GM18507 (cell line): ENCODE results near the gene FAM222A.
"Not testable (repeated sequence)": the region's sequence is repeated elsewhere in the genome, so short reads cannot be mapped to it uniquely, and the experiment has no call there.

ENCODE experiments used
- DNase-seq: peaks from one replicate; pipeline ENCODE4 v3.0.0; 2011; ENCODE audit warnings: low read depth; ENCODE audit not compliant: insufficient read length; ENCODE audit errors: extremely low spot score
- FAIRE-seq: peaks from 2 replicates; lab custom pipeline; 2011; peaks lifted over from hg19 to GRCh38; lab: Jason Lieb, UNC

FAM222A gene

GRCh38 chr12:109689426-109689825 lies 24.2 kb upstream of the FAM222A start:
- DNase-seq (no peak), FAIRE-seq (no peak)

DNA sequence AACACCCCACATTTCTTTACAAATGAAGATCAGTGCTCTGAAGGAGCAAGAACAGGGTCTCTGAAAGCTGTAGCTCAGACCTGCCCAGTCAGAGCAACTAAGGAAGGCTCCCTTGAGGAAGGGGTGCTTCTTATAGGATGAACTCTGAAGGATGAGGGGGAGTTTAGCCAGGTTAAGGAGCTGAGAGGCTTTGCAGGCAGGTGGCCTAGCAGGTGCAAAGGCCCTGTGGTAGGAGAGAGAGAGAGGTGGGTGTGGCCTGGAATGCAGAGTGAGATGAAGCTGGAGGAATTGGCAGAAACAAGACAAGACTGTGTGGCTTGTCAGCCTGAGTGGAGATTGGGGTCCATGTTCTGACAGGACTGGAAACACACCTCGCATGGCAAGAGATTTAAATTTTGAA lies 20.5 kb upstream of the FAM222A start:
- FAIRE-seq = no peak
- DNase-seq = no peak

DNA sequence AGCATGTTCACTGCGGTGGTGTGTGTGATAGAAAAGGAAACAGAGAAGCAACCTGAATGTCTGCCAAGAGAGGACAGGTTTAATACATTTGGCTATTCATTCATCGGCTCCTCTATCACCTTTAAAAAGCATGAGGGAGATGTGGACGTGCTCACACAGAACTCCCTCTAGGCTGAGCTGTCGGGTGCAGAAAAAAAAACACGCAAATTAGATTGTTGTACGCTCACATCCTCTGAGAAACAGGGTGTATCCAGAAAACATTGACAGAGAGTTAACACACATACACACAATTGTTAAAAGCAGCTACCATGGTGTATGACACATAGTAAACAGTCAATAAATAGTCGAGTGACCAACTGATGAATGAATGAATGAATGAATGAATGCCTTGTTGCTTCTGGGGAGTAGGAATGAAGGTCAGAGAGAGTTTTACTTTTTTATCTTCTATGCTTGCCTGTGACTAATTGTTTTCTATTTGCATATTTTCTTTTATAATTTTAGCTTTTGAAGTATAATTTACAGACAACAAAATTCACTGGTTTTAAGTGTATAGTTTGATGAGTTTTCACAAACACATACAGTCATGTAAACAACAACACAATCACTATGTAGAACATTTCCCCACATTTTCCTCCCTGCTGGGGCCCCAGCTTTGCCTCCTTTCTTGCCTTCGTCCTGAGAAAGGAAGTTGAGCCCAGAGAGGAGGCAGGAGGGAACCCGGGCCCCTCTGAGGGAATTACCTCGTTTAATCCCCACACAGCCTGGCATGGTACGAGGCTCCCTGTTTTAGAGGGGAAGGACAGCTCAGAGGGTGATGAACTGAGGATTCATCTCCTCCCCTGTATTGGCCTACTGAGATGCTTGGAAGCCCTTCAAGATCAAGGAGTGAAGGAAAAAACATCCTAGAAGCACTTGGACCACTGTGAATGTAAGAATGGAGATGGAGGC lies 19.7 kb upstream of the FAM222A start:
- FAIRE-seq (no peak), DNase-seq (no peak)

- FAIRE-seq, DNase-seq: not testable (repeated sequence)
These were observed 19.0 kb upstream of the FAM222A start for GRCh38 chr12:109694629-109695028.

DNA sequence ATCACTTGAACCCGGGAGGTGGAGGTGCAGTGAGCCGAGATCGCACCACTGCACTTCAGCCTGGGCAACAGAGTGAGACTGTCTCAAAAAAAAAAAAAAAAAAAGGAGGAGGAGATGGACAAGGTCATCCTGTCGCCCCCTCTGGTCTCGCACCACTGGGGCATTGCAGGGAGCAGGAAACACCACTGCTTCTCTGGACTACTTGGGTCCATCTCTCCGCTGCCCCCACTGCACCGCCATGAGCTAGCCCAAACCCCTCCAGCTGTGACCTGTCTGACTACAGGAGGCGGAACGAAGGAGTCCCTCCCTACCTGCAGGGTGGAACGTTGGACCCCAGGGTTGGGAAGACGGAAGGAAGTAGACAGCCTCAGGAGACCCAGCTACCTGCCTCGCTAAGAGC lies 18.2 kb upstream of the FAM222A start:
- FAIRE-seq (no peak), DNase-seq (no peak)

DNA sequence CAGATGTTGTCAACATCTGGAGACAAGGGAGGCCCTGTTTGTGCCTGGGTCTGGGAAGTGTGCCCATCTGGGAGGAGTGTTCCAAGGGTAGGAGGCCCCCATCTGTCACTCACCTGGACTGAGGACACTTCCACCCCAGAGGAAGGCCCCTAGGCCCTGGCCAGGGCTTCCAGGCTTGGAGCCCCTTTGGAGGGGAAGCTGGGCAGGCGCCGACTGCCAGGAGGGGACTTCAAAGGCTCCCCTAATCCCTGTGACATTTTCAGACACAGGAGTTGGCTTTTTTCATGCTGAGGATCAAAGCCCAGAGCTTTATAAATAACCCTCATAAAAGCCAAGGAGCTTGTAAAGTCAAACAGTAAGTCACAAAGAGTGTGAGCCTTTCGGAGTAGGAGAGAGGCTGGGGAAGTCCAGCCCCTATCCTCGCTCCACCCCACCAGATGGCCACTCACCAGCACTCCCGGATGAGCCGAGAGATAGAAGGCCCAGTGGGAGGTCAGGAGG lies 17.6 kb upstream of the FAM222A start:
- no peak for FAIRE-seq
- no peak for DNase-seq

DNA sequence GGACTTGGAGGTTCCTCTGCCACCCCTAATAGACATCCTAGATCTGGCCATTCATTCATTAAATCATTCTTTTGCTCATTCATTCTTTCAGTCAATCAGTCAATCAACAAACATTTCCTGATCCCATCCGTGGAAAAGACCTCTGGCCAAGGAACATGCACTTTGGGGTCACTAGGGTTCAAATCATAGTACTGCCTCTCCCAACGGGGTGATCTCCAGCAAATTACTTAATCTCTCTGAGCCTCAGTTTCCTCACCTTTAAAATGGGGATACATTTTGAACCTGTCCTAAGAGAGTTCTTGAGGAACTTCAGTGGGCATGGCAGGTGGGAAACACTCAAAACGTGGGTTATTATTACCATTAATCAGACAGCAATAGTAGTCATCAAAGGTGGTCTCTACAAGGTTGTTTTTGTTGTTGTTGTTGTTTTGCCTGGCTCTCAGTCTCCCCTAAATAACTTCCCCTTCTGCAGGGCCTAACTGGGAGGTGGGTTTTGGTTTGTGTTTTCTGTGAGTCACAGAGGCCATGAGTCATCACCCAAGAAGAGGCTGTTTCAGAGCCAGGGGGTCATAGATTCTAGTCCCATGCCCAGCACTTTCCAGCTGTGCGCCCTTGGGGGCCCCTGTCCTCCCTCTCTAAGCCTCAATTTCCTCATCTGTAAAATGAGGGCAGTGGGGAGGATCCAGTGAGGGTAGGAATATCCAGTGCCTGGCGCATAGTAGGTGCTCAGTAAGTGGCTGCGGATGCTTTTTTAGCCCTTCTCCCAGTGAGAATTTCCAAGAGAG lies 16.9 kb upstream of the FAM222A start:
- DNase-seq (no peak), FAIRE-seq (no peak)

- FAIRE-seq (no peak), DNase-seq (no peak)
These were observed 16.4 kb upstream of the FAM222A start for GRCh38 chr12:109697270-109697553.

DNA sequence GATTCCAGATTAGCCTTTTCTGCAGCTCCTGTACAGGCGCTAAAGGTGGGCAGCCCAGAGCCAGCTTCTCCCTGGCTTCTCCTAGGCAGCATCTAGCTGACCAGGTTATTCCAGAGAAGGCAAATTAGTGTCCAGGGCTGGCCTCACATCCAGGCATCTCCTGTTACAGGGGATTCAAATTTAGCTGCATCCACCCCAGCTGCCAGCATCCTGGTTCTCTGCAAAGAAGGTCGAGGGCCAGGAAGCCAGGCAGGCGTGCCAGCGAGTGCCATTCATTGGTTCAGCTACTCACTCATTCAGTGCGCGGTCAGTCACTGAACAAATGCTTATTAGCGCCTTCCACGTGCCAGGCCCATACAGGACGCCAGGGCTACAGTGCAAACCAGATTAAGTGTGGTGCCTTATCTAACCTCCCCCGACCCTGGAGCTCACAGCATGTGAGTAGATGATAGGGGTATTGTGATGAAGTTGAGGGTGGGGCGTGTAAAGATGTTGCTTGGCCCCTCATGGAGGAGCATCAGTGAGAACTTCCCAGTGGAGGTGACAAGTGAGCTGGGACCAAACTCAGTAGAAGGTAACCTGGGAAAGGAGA lies 15.7 kb upstream of the FAM222A start:
- no peak for FAIRE-seq
- DNase-seq = no peak

- FAIRE-seq (no peak), DNase-seq (no peak)
These were observed 14.8 kb upstream of the FAM222A start for GRCh38 chr12:109698820-109699219.

- DNase-seq (no peak), FAIRE-seq (no peak)
These were observed 12.6 kb upstream of the FAM222A start for GRCh38 chr12:109701064-109701463.

- DNase-seq (no peak), FAIRE-seq (no peak)
These were observed 11.3 kb upstream of the FAM222A start for GRCh38 chr12:109702111-109702841.

DNA sequence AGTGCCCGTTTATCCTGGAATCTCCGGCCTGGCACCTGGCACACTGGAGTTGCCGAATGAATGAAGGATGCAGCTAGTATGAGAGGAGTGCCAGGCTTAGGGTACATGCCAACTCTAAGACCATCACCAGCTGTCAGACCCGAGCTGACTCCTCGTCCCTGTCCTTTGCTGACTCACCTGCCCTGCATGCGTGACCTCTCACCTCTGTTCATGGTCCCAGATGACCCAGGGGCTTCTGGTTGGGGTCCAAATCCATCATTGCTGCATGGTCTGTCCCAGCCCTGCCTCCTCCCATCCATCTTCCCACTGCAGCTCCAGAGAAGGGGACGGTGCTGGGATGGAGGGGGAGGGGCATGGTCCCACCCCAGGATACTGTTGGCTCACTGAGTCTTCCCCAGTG lies 9.9 kb upstream of the FAM222A start:
- FAIRE-seq (no peak), DNase-seq (no peak)

DNA sequence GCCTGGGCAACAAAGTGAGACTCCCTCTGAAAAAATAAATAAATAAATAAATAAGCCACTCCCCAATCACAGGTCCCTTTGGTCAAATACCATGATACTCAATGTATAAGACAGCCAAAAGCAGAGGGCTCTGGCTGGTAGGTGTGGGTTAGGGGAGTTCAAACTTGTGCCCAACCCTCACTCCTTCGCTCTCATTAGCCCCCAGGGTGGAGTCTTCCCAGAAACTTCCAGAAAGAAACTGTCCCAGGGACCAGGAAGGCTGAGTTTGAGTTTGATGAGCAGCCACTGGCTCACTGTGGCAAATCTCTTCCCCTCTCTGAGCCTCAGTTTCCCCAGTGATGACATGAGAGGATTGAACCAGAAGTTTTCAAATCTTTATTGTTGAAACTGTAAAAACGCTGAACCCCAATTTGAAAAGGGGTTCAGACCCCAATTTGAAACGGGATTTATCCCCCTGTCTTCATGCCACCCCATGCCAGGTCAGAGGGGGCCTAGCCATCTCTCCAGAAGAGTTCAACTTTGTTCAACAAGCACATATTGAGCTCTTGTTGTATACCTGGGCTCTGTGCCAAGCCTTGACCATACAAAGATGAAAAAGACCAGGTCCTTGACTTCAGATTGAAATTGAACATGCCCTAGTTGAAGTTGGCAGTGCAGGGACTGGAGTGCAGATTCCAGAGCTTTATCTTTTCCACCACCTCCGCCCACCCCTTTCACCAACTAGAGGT lies 9.1 kb upstream of the FAM222A start:
- FAIRE-seq (no peak), DNase-seq (no peak)

DNA sequence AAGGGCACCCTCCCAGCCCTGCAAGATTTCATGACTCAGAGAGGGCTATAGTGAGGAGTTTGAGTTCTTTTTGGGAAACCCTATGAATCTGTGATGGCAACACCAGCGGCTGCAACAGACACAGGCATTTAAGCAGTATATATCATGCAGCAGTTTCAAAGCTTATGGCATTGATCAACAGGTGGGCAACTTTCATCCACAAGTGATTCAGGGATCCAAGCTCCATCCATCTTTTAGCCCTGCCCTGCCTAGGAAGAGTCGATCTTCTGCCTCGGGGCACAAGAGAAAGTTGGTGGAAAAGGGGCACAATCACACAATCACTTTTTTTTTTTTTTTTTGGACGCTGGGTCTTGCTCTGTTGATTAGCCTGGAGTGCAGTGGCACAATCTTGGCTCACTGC lies 8.3 kb upstream of the FAM222A start:
- no peak for DNase-seq
- no peak for FAIRE-seq

- DNase-seq = no peak
- no peak for FAIRE-seq
These were observed 7.3 kb upstream of the FAM222A start for GRCh38 chr12:109706398-109706746.

GRCh38 chr12:109706747-109707469 lies 6.7 kb upstream of the FAM222A start:
- no peak for DNase-seq
- no peak for FAIRE-seq

DNA sequence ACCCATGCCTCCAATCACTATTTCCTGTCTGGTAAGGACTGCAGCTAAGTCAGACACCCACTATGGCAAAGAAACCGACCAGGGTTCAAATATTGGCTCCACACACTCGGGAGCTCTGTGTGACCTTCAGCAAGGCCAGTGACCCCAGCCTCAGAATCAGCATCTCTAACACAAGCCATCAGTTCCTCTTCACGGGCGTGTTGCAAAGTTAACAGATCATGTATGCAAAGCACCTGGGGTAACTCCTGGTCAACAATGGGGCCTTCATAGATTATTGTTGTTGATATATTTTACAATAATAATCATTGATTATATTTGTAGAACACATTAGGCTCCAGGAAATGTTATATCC lies 6.2 kb upstream of the FAM222A start:
- no peak for FAIRE-seq
- no peak for DNase-seq

GRCh38 chr12:109708939-109709338 lies 4.7 kb upstream of the FAM222A start:
- DNase-seq (no peak), FAIRE-seq (no peak)
